K562 (cell line): ENCODE results near the gene TBC1D1. TPM values are rescaled to one million over a fixed set of nuclear protein-coding genes. Genes with fewer than 3 reads are reported as not detected.

ENCODE experiments used
- DDX20 ChIP-seq: fragments of 450-650 bp; IDR thresholded peaks from 2 replicates; pipeline ENCODE4 v1.6.1; 2016; ENCODE audit warnings: missing genetic modification characterization, low read depth, mild to moderate bottlenecking, missing compliant biosample characterization, moderate library complexity
- DEAF1 ChIP-seq: fragments of 450-650 bp; formaldehyde crosslinking; IDR thresholded peaks from 2 replicates; pipeline ENCODE4 v1.4.0; 2020; ENCODE audit warnings: mild to moderate bottlenecking, moderate library complexity
- ELK1 ChIP-seq: sonication (generic); formaldehyde crosslinking; IDR thresholded peaks from 2 replicates; pipeline ENCODE4 v1.8.1; 2022; ENCODE audit warnings: missing genetic modification reagents
- FOXM1 ChIP-seq, 2 experiments: fragments of 450-650 bp in 1 of 2; sonication (generic) in 1 of 2; formaldehyde crosslinking in 1 of 2; IDR thresholded peaks; 2 replicates each; pipeline versions ENCODE4 v1.6.1 to v1.9.0; 2017 to 2022; ENCODE audit warnings: low read depth in 2 of 2, mild to moderate bottlenecking in 2 of 2, missing genetic modification reagents in 1 of 2, moderate library complexity in 1 of 2
- HMGN3 ChIP-seq: IDR thresholded peaks from 2 replicates; pipeline ENCODE4 v1.6.1; 2011; ENCODE audit warnings: borderline replicate concordance, low read depth, mild to moderate bottlenecking, mixed read lengths, low read length; ENCODE audit not compliant: insufficient read length; ENCODE audit errors: extremely low read depth
- IFI16 ChIP-seq: fragments of 250-450 bp; sonication (Bioruptor Pico); IDR thresholded peaks from 2 replicates; pipeline ENCODE4 v2.1.2; 2022; ENCODE audit warnings: mild to moderate bottlenecking, inconsistent platforms
- JUND ChIP-seq, 2 experiments: IDR thresholded peaks; 2 replicates in 1 of 2; 3 replicates in 1 of 2; pipeline ENCODE4 v1.6.1; 2011; ENCODE audit warnings: borderline replicate concordance in 2 of 2, low read depth in 2 of 2, low read length in 2 of 2, improper control_type of control experiment in 1 of 2, missing biosample characterization in 1 of 2, missing genetic modification characterization in 1 of 2, missing genetic modification reagents in 1 of 2
- LARP7 ChIP-seq: fragments of 450-650 bp; IDR thresholded peaks from 2 replicates; pipeline ENCODE4 v1.6.1; 2016
- MAFG ChIP-seq: fragments of 450-650 bp; conservative IDR thresholded peaks from 2 replicates; pipeline ENCODE4 v1.6.1; 2016; ENCODE audit warnings: missing genetic modification characterization, missing compliant biosample characterization
- MEF2A ChIP-seq: IDR thresholded peaks from 2 replicates; pipeline ENCODE4 v1.6.1; 2011; ENCODE audit warnings: low read depth, mild to moderate bottlenecking, low read length, moderate library complexity; ENCODE audit not compliant: control insufficient read depth
- NEUROD1 ChIP-seq: fragments of 150-350 bp; IDR thresholded peaks from 2 replicates; pipeline ENCODE4 v1.6.1; 2014; ENCODE audit warnings: borderline replicate concordance, low read length, low read depth; ENCODE audit not compliant: partially characterized antibody
- PRPF4 ChIP-seq: fragments of 200-400 bp; formaldehyde crosslinking; IDR thresholded peaks from one replicate; pipeline ENCODE4 v1.6.1; 2017; ENCODE audit warnings: low read length, low read depth, mild to moderate bottlenecking; ENCODE audit not compliant: insufficient read depth, poor library complexity, severe bottlenecking
- PTRF ChIP-seq: fragments of 450-650 bp; IDR thresholded peaks from 2 replicates; pipeline ENCODE4 v1.6.1; 2016; ENCODE audit warnings: mild to moderate bottlenecking, missing genetic modification characterization, missing compliant biosample characterization
- ZNF124 ChIP-seq: sonication (generic); formaldehyde crosslinking; IDR thresholded peaks from 2 replicates; pipeline ENCODE4 v1.8.1; 2022; ENCODE audit warnings: missing genetic modification reagents
- polyA plus RNA-seq, 8 experiments: library from polyadenylated mRNA; depleted of rRNA in 4 of 8; stranded (reverse) in 5 of 8; unstranded in 3 of 8; fragments of >200 nt; fragmentation: Nextera tagmentation in 2 of 8; fragmentation: Illumina TruSeq in 1 of 8; extraction: Ambion mirVana in 2 of 8; extraction: Trizol in 1 of 8; gene quantifications; 2 replicates each; pipeline versions ENCODE4 v1.2.1 to v1.2.3, GENCODE V29; 2011 to 2014; ENCODE audit warnings: inconsistent platforms in 1 of 8, missing spikeins in 1 of 8
- total RNA-seq, 7 experiments: library from RNA; depleted of rRNA in 6 of 7; stranded (reverse); fragments of >200 nt in 6 of 7; fragmentation: Illumina TruSeq in 2 of 7; extraction: Trizol in 2 of 7; gene quantifications; 2 replicates each; pipeline versions ENCODE4 v1.2.1 to v1.2.3, GENCODE V29; 2011 to 2021; ENCODE audit warnings: low replicate concordance in 1 of 7
- TF ChIP-seq, protein P1 (sequence below): IDR thresholded peaks from 2 replicates; pipeline ENCODE4 v1.6.1; 2012; ENCODE audit warnings: low read depth, low read length, improper control_type of control experiment, borderline replicate concordance
- TF ChIP-seq, protein P2 (sequence below): fragments of 450-650 bp; IDR thresholded peaks from 2 replicates; pipeline ENCODE4 v1.6.1; 2017; ENCODE audit warnings: mild to moderate bottlenecking, moderate library complexity

The TBC1D1 gene
- total and polyA plus RNA-seq, 9 of the 15 experiments (the other 6 are each of a cell fraction or from before 2014, with no cell fraction given): 0.59 to 14.2 (median 8.8) TPM

GRCh38 chr4:38160487-38161207, 269.8 kb downstream of the TBC1D1 start (continued):
- TF ChIP-seq, protein P1, sequence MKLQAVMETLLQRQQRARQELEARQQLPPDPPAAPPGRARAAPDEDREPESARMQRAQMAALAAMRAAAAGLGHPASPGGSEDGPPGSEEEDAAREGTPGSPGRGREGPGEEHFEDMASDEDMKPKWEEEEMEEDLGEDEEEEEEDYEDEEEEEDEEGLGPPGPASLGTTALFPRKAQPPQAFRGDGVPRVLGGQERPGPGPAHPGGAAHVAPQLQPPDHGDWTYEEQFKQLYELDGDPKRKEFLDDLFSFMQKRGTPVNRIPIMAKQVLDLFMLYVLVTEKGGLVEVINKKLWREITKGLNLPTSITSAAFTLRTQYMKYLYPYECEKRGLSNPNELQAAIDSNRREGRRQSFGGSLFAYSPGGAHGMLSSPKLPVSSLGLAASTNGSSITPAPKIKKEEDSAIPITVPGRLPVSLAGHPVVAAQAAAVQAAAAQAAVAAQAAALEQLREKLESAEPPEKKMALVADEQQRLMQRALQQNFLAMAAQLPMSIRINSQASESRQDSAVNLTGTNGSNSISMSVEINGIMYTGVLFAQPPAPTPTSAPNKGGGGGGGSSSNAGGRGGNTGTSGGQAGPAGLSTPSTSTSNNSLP: 0 out of 2 replicates have a peak, but pooled peaks have one; percentile 49
- TF ChIP-seq MEF2A (no peak), DDX20 (tag) (no peak), ZNF124 (CRISPR knock-in tag) (no peak), NEUROD1 (peak; percentile 46), HMGN3 (no peak), FOXM1 (IDR thresholded peaks at IDR 0.05; ENCODE audit: low read depth) (no peak), FOXM1 (CRISPR knock-in tag; IDR thresholded peaks at IDR 0.05; ENCODE audit: low read depth) (no peak), PRPF4 (no peak), MAFG (tag) (peak; percentile 42; the same call in 1 of the 2 replicates), DEAF1 (CRISPR knock-in tag) (no peak), IFI16 (CRISPR knock-in tag) (no peak), JUND (IDR thresholded peaks at IDR 0.05; ENCODE audit: borderline replicate concordance, low read depth, low read length) (peak; percentile 76), JUND (tag; IDR thresholded peaks at IDR 0.05; ENCODE audit: borderline replicate concordance, low read depth, low read length) (peak; percentile 93; the same call in 2 of the 3 replicates), ELK1 (CRISPR knock-in tag) (no peak), LARP7 (no peak), PTRF (no peak)
- TF ChIP-seq, protein P2, sequence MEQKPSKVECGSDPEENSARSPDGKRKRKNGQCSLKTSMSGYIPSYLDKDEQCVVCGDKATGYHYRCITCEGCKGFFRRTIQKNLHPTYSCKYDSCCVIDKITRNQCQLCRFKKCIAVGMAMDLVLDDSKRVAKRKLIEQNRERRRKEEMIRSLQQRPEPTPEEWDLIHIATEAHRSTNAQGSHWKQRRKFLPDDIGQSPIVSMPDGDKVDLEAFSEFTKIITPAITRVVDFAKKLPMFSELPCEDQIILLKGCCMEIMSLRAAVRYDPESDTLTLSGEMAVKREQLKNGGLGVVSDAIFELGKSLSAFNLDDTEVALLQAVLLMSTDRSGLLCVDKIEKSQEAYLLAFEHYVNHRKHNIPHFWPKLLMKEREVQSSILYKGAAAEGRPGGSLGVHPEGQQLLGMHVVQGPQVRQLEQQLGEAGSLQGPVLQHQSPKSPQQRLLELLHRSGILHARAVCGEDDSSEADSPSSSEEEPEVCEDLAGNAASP: no peak
